ENCODE data around the gene GP1BB.
"Not testable (repeated sequence)": the region's sequence is repeated elsewhere in the genome, so short reads cannot be mapped to it uniquely, and the experiment has no call there.

Gene GP1BB

DNA sequence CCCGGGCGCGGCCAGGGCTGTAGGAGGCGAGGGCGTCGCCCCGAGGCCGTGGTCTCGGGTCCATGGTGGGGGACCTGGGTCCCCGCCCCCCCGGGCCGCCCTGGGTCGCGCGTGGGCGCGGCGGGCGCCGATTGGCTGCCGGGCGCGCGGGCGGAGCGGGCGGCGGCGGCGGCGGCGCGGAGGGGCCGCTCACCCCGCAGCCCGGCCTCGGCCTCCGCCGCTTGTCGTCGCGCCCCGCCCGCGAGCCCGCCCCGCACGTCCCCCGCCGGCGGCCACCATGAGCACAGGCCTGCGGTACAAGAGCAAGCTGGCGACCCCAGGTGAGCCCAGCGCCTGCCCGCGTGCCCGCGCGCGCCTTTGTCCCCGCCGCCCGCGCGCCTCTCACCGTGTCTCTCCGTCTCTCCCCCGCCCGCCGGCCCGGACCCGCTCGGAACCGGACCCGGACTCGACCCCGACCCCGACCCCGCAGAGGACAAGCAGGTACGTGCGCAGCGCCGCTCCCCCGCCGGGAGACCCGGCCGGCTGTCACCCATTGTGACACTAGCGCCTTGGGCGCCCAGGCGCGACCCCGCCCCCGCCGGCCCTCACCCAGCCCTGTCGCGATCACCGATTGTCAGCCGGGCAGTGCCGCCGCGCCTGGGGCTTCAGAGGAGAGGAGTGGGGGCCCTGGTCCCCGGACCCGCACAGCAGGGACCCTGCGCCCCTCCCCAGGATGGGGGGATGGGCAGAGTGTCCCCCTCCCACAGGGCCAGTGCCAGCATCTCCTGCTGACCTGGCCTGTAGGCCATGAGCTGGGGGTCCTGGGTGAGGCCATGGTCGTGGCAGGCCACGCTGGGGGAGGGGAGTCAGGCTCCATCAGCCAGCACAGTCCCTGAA is 8.8 kb upstream of the GP1BB start, which contains the start of gene SEPTIN5:
Gene SEPTIN5, plus strand, starts transcription at position 192 of the 876 bp plus-strand sequence. Its CDS starts 86 bp downstream, at position 278.
- peak; percentile 56 for DNase-seq

- no peak for DNase-seq
Measured at GRCh38 chr22:19715188-19715930, 8.0 kb upstream of the GP1BB start.

DNA sequence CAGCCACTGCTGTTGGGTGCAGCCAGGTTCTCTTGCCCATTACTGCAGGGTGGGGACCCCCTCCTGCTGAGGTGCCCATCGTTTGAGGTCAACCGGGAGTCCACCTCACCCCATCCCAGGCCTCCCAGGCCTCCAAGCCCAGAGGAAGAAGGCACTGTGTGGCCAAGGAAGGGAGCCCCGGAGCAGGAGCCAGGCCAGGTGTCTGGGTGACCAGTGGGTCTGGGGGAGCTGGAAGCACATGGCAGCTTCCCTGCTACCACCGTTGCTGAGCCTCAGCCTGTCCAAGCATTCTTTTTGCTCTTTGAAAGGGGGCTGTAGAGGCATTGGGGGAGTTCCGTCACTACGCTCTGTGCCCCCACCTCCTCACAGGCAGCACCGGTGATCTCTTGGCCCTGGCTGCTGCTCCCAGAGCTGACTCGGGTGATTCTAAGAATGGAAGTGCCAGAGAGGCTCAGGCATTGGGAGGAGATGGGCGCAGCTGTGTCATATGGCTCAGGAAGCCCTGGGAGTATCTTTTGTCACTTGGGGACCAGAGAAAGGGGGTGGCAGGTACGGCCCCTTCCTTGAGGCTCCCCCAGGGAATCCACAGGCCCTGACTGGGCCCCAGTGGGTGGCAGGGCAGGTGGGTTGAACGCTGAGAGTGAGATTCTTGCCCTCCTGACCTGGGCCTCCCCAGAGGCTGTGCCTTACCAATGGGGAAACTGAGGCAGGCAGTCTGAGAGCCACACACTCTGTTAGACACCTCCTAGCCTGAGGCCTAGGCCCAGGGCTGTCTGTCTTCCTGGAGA is 7.1 kb upstream of the GP1BB start:
- DNase-seq, result no peak

DNA sequence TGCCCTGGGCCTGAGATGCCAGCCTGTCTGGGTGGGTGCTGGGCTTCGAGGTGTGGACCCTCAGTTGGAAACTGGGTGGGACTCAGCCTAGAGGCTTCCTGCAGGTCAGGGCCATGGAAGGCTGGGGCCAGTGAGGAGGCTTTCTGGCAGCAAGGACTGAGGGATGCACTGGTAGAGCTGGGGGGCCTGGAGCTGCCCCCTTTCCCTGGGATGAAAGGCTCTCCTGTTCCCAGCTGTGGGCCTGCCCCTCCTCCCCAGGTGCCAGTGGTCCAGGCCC is 6.6 kb upstream of the GP1BB start:
- DNase-seq, result no peak

- no peak for DNase-seq
Measured at GRCh38 chr22:19717181-19717580, 6.2 kb upstream of the GP1BB start.

DNA sequence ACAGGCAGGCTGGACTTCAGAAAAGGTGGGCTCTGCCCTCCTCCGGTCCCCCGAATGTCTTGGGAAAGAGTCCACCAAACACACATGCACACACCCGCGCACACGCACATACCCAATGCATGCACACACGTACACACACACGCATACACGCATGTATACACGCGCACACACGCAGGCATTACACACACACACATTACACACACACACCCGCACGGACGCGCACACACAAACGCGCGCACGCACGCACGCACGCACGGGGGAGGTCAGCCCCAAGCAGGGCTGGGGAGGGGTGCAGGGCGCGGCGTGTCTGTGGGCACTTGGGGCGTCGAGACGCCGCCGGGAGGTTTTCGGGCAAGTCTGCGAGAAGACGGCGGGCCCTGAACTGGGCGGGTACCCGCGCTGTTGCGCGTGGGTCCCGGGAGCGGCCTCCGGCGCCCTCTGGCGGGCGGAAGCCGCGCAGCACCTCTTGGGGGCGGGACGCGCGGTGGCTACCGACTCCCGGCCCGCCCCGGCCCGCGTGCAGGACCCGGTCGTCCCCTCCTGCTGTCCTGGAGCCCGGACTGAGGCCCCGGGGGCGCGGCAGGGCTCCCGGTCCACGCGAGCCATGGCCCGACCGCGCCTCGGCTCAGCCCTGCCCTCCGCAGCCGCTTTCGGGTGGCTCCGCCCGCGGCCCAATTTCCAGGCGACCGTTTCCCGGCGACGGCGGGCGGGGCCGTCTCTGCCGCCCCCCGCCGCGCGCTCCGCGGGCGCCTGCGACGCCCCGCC is 5.5 kb upstream of the GP1BB start:
- peak; percentile 92 for DNase-seq

DNA sequence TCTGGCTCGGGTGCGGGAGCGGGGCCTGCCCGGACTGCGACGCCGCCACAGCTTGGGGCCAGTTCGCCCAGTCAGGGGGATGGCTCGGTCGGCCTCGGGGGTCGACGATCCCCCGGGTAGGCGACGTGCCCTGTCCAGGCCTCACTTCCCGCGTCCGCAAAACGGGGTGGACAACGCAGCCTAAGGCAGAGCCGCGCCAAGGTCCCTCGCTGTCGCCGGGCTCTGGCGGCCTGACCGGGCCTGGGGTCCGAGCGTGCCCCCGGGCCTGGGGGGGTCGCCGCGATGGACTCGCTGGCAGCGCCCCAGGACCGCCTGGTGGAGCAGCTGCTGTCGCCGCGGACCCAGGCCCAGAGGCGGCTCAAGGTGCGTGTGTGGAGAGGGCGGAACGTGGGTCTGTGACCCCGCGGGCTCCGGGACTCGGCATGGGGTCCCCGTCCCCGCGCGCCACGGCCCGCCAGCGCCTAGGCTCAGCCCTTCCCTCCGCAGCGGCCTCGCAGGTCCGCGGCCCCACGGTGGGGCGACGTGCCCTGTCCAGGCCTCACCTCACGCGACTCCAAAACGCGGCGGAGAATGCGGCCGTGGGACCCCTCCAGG is 4.8 kb upstream of the GP1BB start:
- DNase-seq, result no peak

GRCh38 chr22:19719050-19719482 is 4.3 kb upstream of the GP1BB start:
- no peak for DNase-seq

DNA sequence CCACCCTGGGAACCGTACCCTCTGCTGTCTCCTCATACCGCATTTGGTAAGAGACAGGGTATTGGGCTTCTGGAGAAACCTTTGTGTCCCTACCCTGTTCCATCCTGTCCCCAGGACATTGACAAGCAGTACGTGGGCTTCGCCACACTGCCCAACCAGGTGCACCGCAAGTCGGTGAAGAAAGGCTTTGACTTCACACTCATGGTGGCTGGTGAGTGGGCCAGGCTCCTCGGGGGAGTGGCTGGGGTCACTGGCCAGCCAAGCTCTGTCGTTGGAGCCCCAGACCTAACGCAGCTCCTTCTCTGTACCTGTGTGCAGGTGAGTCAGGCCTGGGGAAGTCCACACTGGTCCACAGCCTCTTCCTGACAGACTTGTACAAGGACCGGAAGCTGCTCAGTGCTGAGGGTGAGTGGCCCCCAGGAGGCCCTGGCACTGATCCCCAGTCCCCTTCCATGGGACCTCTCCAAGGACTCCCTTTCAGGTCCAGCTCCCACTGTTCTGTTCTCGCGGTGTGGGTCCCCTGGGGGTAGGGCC is 3.8 kb upstream of the GP1BB start:
- no peak for DNase-seq

GRCh38 chr22:19720150-19720827 is 3.0 kb upstream of the GP1BB start:
- DNase-seq, result no peak

DNA sequence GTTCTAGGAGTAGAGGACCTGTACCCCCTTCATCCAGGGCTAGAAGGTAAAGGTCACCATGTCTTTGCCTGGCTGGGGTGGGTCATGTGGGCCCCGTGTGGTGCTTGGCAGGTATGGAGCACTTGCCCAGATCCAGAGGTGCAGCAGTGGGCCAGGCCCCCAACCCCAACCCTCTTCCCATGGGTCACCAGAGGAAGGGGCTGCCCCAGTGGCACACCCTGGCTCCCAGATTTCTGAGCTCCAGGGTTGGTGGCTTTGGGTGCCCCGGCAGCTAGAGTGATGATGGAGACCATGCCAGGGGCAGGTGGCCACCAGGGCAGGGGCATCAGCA is 2.4 kb upstream of the GP1BB start:
- no peak for DNase-seq

GRCh38 chr22:19721330-19722177 is 1.8 kb upstream of the GP1BB start:
- no peak for DNase-seq

GRCh38 chr22:19722178-19722981 is 959 bp upstream of the GP1BB start:
- DNase-seq, result no peak

GRCh38 chr22:19722982-19723231 is 432 bp upstream of the GP1BB start:
- DNase-seq, result no peak

GRCh38 chr22:19723983-19724827 is 866 bp downstream of the GP1BB start:
- DNase-seq, result no peak

DNA sequence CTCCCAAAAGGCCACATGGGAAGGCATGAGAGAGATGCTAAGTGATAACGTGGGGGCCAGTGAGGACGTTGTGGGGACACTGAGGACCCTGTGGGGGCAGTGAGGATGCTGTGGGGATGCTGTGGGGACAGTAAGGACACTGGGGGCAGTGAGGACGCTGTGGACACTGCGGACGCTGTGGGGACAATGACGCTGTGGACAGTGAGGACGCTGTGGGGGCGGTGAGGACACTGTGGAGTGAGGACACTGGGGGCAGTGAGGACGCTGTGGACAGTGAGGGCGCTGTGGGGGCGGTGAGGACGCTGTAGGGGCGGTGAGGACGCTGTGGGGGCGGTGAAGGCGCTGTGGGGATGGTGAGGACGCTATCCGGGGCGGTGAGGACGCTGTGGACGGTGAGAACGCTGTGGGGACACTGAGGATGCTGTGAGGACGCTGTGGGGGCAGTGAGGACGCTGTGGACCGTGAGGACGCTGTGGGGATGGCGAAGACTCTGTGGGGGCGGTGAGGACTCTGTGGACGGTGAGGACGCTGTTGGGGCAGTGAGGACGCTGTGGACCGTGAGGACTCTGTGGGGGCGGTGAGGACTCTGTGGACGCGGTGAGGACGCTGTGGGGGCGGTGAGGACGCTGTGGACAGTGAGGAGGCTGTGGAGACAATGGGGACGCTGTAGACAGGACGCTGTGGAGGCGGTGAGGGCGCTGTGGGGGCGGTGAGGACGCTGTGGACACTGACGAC is 1.8 kb downstream of the GP1BB start:
- DNase-seq, result no peak

- DNase-seq, result not testable (repeated sequence)
Measured at GRCh38 chr22:19726064-19726788, 2.9 kb downstream of the GP1BB start.
